Heart left ventricle (tissue), 13 donors: ENCODE data around the gene BFSP1.

ENCODE experiments used
- CTCF ChIP-seq, 12 donors: fragments of 200-600 bp; sonication (generic) in 4 of 12; IDR thresholded peaks; one replicate each; pipeline versions ENCODE4 v1.5.0 to v1.8.0; 2018 to 2022; ENCODE audit warnings: antibody characterized with exemption in 12 of 12, mild to moderate bottlenecking in 5 of 12
- POLR2A ChIP-seq, 2 donors: fragments of 450-650 bp; IDR thresholded peaks; one replicate each; pipeline ENCODE4 v1.6.1; 2017; ENCODE audit warnings: antibody characterized with exemption in 2 of 2, mild to moderate bottlenecking in 2 of 2, moderate library complexity in 2 of 2
- donor health status: ischemic (EF 13 %, LVEDD 7.1; RV severe dilation, severe dysfunction).
- donor health status: DM: no; HTN: yes; CAD: no.
- donor health status: DM: no; HTN: no; CAD: no.
- donor health status: ischemic (EF 25% LVEDD 6.9; RV normal size, moderate dysfunction).
- donor health status: ischemic (EF 25% LVEDD 5.7; RV mildly dilated, moderate dysfunction).
- donor health status: ischemic (EF 35%, LVEDD 5.7; RV mildly dilated, moderate dysfunction).
- donor health status: nonischemic (EF 11% LVEDD 7.7; RV severe dilation, severe dysfunction).
- donor health status: DM: yes; HTN: yes; CAD: no.
- donor health status: PGD.
- donor health status: ischemic (EF 29% LVEDD 5.4; RV normal size, mild dysfunction).
- donor health status: nonischemic (EF 23%, LVEDD 6.1; RV moderate dilation, normal function).

- no peak for TF ChIP-seq CTCF (IDR thresholded peaks at IDR 0.05)
- no peak for TF ChIP-seq POLR2A (IDR thresholded peaks at IDR 0.05)
Observed at GRCh38 chr20:17448071-17448470, 83.1 kb downstream of the BFSP1 start.
